HCT116 (cell line): ENCODE measurements around the gene RBFOX2.

Source experiments
- CBX3 ChIP-seq: IDR thresholded peaks from 2 replicates; pipeline ENCODE4 v1.6.1; 2012; ENCODE audit warnings: low read depth
- CTCF ChIP-seq, 3 experiments: fragments of 200-600 bp in 1 of 3; sonication (generic) in 1 of 3; IDR thresholded peaks in 2 of 3; conservative IDR thresholded peaks in 1 of 3; 2 replicates each; pipeline ENCODE4 v1.5.1; 2012 to 2017; ENCODE audit warnings: low read depth in 2 of 3, low read length in 2 of 3, antibody characterized with exemption in 1 of 3, borderline replicate concordance in 1 of 3, control low read depth in 1 of 3, mild to moderate bottlenecking in 1 of 3, mixed read lengths in 1 of 3, mixed run types in 1 of 3, moderate library complexity in 1 of 3; ENCODE audit not compliant: insufficient read depth in 1 of 3
- EZH2 ChIP-seq: fragments of 200-600 bp; sonication (generic); IDR thresholded peaks from 2 replicates; pipeline ENCODE4 v1.6.1; 2017; ENCODE audit warnings: antibody characterized with exemption, mixed run types
- EZH2phosphoT487 ChIP-seq: fragments of 200-600 bp; IDR thresholded peaks from 2 replicates; pipeline ENCODE4 v1.6.1; 2018; ENCODE audit warnings: antibody characterized with exemption, borderline replicate concordance
- JUND ChIP-seq: IDR thresholded peaks from 2 replicates; pipeline ENCODE4 v1.6.1; 2012
- POLR2A ChIP-seq: IDR thresholded peaks from 2 replicates; pipeline ENCODE4 v1.7.0; 2011; ENCODE audit warnings: borderline replicate concordance; ENCODE audit not compliant: insufficient read depth, insufficient read length; ENCODE audit errors: extremely low read depth
- POLR2AphosphoS5 ChIP-seq: IDR thresholded peaks from 2 replicates; pipeline ENCODE4 v1.6.1; 2011; ENCODE audit warnings: mild to moderate bottlenecking, low read depth, low read length, moderate library complexity
- REST ChIP-seq: IDR thresholded peaks from 2 replicates; pipeline ENCODE4 v1.6.1; 2012; ENCODE audit warnings: low read depth
- SP1 ChIP-seq: IDR thresholded peaks from 2 replicates; pipeline ENCODE4 v1.6.1; 2012; ENCODE audit warnings: low read depth
- SRF ChIP-seq: IDR thresholded peaks from 2 replicates; pipeline ENCODE4 v1.6.1; 2012; ENCODE audit warnings: low read depth
- TCF7L2 ChIP-seq: IDR thresholded peaks from 2 replicates; pipeline ENCODE4 v1.7.0; 2011; ENCODE audit warnings: borderline replicate concordance, inconsistent platforms; ENCODE audit not compliant: insufficient read depth, insufficient read length; ENCODE audit errors: extremely low read depth
- YY1 ChIP-seq: IDR thresholded peaks from 2 replicates; pipeline ENCODE4 v1.6.1; 2011; ENCODE audit warnings: low read length, low read depth, moderate library complexity, mild to moderate bottlenecking; ENCODE audit not compliant: insufficient replicate concordance; ENCODE audit errors: extremely low read depth
- ZBTB33 ChIP-seq: IDR thresholded peaks from 2 replicates; pipeline ENCODE4 v1.6.1; 2011; ENCODE audit warnings: mild to moderate bottlenecking, low read length, moderate library complexity; ENCODE audit not compliant: insufficient replicate concordance; ENCODE audit errors: extremely low read depth

GRCh38 chr22:35839841-35840301 lies 188.8 kb downstream of the RBFOX2 start:
- TF ChIP-seq EZH2 (no peak), CTCF (IDR thresholded peaks at IDR 0.05 in 2 of 3, conservative IDR thresholded peaks at IDR 0.05 in 1 of 3; ENCODE audit: borderline replicate concordance in 1 of 3, insufficient read depth in 1 of 3, low read depth in 2 of 3, low read length in 2 of 3) (no peak), SRF (no peak), JUND (no peak), POLR2AphosphoS5 (0 out of 2 replicates have a peak, but pooled peaks have one; percentile 1), YY1 (no peak), TCF7L2 (no peak), POLR2A (no peak), ZBTB33 (no peak), CBX3 (no peak), REST (no peak), SP1 (no peak), EZH2phosphoT487 (no peak)
